NCI-H526 treated with DMSO at 0.1 percent for 48 hours (cell line): ENCODE results near the gene CAPG.

ENCODE experiments used
- DNase-seq: peaks from one replicate; lab custom pipeline; 2025; lab: John Stamatoyannopoulos, UW

Gene CAPG

GRCh38 chr2:85438201-85439024, 28.2 kb upstream of the CAPG start:
- DNase-seq = no peak

GRCh38 chr2:85437488-85438200, 27.5 kb upstream of the CAPG start:
- peak; percentile 46 for DNase-seq

GRCh38 chr2:85436836-85437487, 26.8 kb upstream of the CAPG start:
- DNase-seq = no peak

GRCh38 chr2:85435981-85436835, 26.0 kb upstream of the CAPG start:
- no peak for DNase-seq

GRCh38 chr2:85435220-85435958, 25.2 kb upstream of the CAPG start:
- DNase-seq = no peak

GRCh38 chr2:85434696-85435095, 24.5 kb upstream of the CAPG start:
- no peak for DNase-seq

GRCh38 chr2:85433511-85434089, 23.4 kb upstream of the CAPG start:
- no peak for DNase-seq

GRCh38 chr2:85431570-85432205, 21.5 kb upstream of the CAPG start:
- no peak for DNase-seq

- peak; percentile 93 for DNase-seq
Observed at GRCh38 chr2:85430752-85431569, 20.8 kb upstream of the CAPG start.

GRCh38 chr2:85429924-85430289, 19.7 kb upstream of the CAPG start:
- no peak for DNase-seq

GRCh38 chr2:85429213-85429923, 19.2 kb upstream of the CAPG start:
- DNase-seq = peak; percentile 94

- DNase-seq = no peak
Observed at GRCh38 chr2:85428343-85428881, 18.2 kb upstream of the CAPG start.

- DNase-seq = peak; percentile 79
Observed at GRCh38 chr2:85427300-85427835, 17.2 kb upstream of the CAPG start.

GRCh38 chr2:85425588-85425987, 15.4 kb upstream of the CAPG start:
- DNase-seq = no peak

GRCh38 chr2:85423525-85423924, 13.4 kb upstream of the CAPG start:
- no peak for DNase-seq

- DNase-seq = no peak
Observed at GRCh38 chr2:85422072-85422457, 11.9 kb upstream of the CAPG start.

- peak; percentile 44 for DNase-seq
Observed at GRCh38 chr2:85421260-85422071, 11.3 kb upstream of the CAPG start.
